GM19455 (cell line): ENCODE measurements around the gene NIPAL3.
"Not testable (repeated sequence)": the region's sequence is repeated elsewhere in the genome, so short reads cannot be mapped to it uniquely, and the experiment has no call there.

Experiments
- ATAC-seq: cut with Tn5 transposase; IDR thresholded peaks from one replicate; pipeline ENCODE4 v1.9.1; 2021; ENCODE audit not compliant: unreplicated experiment

NIPAL3 gene

GRCh38 chr1:24488159-24488558 is 72.6 kb downstream of the NIPAL3 start:
- ATAC-seq = not testable (repeated sequence)

- no peak for ATAC-seq
Observed at GRCh38 chr1:24489674-24490073, 74.1 kb downstream of the NIPAL3 start.

DNA sequence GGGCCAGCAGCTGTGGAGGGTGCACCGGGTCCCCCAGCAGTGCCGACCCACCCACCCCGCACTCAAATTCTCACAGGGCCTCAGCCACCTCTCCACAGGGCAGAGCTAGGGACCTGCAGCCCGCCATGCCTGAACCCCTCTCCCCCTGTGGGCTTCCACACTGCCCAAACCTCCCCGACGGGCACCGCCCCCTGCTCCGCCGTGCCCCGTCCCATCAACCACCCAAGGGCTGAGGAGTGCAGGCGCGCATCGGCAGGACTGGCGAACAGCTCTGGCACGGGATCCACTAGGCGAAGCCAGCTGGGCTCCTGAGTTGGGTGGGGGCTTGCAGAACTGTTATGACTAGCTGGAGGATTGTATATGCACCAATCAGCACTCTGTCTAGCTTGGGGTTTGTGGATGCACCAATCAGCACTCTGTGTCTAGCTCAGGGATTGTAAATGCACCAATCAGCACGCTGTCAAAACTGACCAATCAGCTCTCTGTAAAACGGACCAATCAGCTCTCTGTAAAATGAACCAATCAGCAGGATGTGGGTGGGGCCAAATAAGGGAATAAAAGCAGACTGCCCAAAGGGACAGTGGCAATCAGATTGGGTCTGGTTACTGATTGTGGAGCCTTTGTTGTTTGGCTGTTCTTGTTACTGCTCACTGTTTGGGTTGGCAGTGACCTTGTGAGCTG is 74.6 kb downstream of the NIPAL3 start:
- no peak for ATAC-seq

GRCh38 chr1:24491577-24492360 is 76.2 kb downstream of the NIPAL3 start:
- no peak for ATAC-seq

DNA sequence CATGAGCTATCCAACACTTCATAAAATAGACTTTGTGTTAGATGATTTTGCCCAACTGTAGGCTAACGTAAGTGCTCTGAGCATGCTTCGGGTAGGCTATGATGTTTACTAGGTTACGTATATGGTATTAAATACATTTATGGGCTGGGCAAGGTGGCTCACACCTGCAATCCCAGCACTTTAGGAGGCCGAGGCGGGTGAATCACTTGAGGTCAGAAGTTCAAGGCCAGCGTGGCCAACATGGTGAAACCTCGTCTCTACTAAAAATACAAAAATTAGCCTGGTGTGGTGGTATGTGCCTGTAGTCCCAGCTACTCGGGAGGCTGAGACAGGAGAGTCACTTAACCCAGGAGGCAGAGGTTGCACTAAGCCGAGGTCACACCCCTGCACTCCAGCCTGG is 77.3 kb downstream of the NIPAL3 start:
- ATAC-seq = not testable (repeated sequence)

GRCh38 chr1:24493785-24494184 is 78.2 kb downstream of the NIPAL3 start:
- no peak for ATAC-seq

DNA sequence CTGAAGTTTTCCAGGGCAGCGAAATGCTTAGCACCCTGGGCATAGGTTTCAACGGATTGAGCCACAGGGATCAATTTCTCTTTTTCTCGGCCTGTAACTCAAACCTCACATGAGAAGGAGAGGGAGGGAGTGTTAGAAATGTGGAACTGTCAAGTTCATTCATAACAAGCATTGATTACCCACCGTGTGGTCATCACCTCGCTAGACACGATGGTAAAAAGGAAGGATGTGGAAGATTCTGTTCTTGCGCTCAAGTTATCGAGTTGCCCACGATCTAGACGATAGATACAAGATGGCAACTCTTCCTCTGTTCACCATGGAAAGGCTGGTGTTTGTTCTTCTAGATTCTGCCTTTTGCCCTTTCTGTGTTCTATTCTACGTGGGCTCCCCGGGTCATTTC is 83.0 kb downstream of the NIPAL3 start:
- ATAC-seq = no peak

GRCh38 chr1:24500448-24501048 is 84.9 kb downstream of the NIPAL3 start:
- ATAC-seq = no peak

DNA sequence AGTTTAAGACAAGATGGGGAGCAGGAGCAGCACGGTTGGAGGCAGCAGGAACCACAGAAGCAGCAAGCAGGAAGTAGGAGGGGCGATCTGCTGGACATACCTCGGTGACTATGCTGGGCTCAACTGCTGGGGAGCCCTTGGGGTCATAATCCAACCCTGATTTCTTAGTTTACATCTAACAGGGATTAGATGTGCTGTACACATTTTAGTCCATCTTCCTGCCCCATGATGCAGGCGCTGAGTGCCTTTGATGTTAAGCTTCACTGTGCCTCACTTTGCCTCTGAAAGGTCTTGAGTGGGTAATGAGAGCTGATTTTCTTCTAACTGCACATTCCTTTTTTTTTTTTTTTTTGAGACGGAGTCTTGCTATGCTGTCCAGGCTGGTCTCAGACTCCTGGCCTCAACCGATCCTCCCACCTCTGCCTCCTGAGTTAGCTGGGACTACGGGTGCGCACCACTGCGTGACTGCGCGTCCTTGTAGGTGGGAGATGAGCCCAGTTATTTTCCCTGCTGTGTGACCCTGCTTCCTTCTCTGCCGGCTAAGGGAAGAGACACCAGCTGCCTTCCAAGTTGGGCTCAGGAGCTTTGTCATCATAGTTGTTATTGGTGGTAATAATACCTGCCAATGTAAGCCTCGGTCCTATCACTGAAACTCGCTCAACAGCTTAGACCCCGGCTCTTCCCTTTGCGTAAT is 85.9 kb downstream of the NIPAL3 start:
- no peak for ATAC-seq

DNA sequence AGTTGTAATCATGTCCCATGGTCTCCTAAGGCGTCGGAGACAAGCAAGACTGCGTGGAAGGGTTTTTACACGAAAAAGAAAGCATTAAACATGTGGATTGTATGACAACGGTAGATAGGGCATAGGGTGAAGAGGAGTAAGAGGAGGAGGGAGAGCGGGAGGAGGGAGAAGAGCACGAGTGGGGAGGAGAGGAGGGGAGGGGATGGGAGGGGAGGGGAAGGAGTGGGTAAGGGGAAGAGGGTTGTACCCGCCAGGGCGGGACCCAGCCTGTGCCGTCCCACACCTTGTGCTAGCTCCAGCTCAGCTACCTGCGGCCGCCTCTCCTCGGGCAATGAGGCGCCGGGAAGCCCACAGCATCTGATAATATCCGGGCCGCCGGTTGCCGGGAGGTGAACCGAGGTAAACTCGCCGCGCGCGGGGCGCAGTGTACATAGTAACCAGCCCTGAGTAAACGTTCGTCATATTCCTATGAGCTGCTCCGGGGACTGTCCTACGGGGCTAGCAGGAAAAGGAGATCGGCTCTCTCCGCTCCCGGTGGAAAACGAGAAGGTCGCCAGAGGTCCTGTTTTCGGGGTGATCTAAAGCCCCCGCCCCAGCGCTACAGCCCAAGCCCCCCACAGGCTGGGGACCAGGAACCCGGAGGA is 86.6 kb downstream of the NIPAL3 start:
- peak; percentile 29 for ATAC-seq

DNA sequence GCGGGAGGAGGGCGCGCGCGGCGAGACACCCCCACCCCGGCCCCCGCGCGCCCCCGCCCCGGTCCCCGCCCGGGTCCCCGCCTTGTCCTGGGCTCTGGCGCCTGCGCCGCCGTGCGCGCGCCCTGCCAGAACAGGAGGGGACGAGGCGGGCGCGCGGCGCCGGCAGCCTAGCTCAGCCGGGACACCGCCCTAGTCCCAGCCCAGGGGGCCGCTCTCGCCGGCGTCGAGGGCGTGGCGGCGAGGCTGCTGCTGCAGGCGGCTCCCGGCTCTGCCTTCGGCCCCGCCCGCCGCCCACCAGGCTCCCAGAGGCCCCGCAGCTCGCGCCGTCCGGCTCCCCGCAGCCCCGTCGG is 87.1 kb downstream of the NIPAL3 start, which contains the start of gene RCAN3:
RCAN3 (plus strand) TSS at position 128 of the 350 bp plus-strand sequence. CDS start 11,537 bp downstream, outside the sequence.
- peak; percentile 74 for ATAC-seq

DNA sequence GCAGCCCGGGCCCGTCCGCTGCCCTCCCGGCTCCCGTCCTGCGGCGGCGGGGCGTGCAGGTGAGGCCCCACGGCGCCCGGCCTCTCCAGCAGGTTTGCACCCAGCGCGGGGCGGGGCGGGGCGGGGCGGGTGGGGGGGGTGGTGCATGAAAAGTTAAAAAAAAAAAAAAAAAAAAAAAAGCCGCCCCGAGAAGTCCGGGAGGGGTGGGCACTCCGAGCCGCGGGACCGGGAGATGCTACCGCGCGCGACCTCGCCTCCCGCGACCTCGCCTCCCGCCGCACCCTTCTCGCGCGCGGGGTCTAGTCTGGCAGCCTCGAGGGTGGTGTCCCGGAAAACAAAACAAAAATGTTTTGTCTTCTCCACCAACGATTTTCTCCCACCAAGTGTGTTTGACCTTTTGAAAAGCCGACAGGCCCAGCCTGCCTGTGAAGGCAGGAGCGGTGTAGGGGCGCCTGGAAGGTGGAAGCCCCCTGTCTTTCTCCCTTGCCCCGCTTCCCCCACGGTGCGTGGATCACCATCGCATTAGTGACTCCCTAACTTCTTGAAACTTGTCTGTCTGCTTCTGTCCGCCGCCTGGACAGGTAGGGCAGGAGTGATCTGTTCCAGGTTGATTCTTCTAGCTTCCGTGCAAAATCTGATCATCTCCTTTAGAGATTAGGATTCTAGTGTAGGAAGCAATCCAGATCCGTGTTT is 87.6 kb downstream of the NIPAL3 start:
- ATAC-seq = no peak

DNA sequence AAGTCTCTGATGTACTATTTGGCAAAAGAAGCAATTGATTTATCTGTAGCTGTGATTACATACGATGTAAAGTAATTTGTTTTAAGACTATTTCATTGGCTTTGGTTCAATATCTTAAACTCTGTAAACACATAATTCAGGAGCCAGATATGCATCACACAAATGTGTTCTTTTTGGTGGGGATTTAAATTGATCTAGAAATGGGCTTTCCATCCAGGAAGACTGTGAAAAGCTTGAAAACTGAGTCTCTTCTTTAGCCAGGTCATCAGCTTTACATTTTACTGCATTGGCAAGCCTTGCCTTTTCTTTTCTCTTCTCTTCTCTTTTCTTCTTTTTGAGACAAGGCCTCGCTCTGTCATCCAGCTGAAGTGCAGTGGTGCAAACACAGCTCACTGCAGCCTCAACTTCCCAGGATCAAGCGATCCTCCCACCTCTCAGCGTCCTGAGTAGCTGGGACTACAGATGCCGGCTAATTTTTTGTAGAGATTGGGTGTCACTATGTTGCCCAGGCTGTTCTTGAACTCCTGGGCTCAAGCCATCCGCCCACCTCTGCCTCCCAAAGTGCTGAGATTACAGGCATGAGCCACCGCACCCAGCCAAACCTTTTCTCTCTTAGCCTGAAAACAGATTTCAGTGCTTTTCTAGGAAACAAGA is 88.4 kb downstream of the NIPAL3 start:
- ATAC-seq = no peak

DNA sequence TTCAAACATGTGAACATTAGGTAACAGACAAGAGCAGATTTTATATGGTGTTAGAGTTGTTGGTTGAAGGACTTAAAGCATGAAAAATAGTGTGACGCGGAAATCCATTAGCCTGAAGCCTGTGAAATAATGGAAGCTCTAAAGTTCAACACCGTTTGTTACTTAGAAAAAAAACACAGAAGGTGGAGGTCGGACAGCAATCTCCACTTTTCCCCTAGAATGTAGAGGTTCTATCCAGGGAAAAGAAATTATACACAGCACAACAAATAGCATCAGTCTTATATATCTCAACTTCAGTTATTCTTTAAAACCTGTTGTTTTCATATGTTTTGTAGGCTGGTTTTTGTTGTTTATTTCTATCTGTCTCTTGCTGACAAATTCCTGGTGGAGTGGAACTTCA is 89.0 kb downstream of the NIPAL3 start:
- ATAC-seq = no peak

GRCh38 chr1:24505816-24506215 is 90.2 kb downstream of the NIPAL3 start:
- ATAC-seq = no peak

DNA sequence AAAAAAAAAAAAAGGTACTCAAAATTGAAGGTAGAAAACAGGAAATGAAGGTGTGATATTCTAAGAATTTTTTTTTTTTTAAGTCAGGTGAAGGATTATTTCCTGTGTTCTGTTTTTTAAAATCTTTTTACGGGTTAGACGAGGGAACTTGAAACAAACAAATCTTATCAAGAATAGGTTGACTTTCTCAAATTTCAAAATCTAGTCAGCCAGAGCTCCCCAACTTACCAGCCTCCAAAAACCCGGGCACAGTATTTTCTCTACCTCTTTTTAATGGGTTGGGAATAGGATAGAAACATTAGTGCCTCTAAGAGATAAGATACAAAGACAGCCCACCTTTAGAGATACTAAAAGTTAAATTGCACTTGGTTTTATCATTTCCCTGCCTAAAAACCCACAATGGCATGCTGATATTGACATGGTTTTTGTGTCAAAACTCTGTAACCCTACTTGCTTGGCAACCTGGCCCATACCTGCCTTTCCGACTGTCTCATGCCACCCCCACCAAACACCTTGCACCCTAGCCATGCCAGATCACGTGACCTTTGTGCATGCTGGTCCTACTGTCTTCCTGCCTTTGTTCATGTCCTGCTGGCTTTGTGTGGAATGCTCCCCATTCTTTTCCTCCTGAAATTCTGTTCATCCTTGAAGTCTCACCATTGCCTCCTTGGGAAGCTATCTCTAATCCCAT is 91.2 kb downstream of the NIPAL3 start:
- no peak for ATAC-seq

GRCh38 chr1:24507405-24507804 is 91.8 kb downstream of the NIPAL3 start:
- no peak for ATAC-seq

GRCh38 chr1:24508911-24509310 is 93.3 kb downstream of the NIPAL3 start:
- no peak for ATAC-seq

GRCh38 chr1:24513706-24514105 is 98.1 kb downstream of the NIPAL3 start:
- no peak for ATAC-seq
